H9 (cell line): Measurements from ENCODE around the gene MRPL20. TPM values are rescaled to one million over a fixed set of nuclear protein-coding genes. Genes with fewer than 3 reads are reported as not detected.
A peak's percentile ranks its signal among the peaks of the same experiment; 100 is the strongest.

ENCODE experiments used
- DNase-seq: peaks from one replicate; pipeline ENCODE4 v3.0.0-alpha.2; 2017
- H2AFZ ChIP-seq: one replicate; pipeline ENCODE4 v1.6.1; 2013; ENCODE audit warnings: mild to moderate bottlenecking, low read length, control low read depth, moderate library complexity
- H2AK5ac ChIP-seq: 2 replicates; pipeline ENCODE4 v1.6.1; 2013; ENCODE audit warnings: low read length, control low read depth, mixed read lengths; ENCODE audit not compliant: insufficient read length
- H2BK120ac ChIP-seq: one replicate; pipeline ENCODE4 v1.6.1; 2013; ENCODE audit warnings: low read depth, mild to moderate bottlenecking, low read length, control low read depth, inconsistent platforms; ENCODE audit not compliant: poor library complexity, severe bottlenecking
- H2BK12ac ChIP-seq: 2 replicates; pipeline ENCODE4 v1.6.1; 2013; ENCODE audit warnings: low read length, control low read depth, mixed read lengths, low read depth; ENCODE audit not compliant: insufficient read length
- H2BK15ac ChIP-seq: 2 replicates; pipeline ENCODE4 v1.6.1; 2013; ENCODE audit warnings: low read depth, low read length, control low read depth
- H2BK20ac ChIP-seq: one replicate; pipeline ENCODE4 v1.6.1; 2013; ENCODE audit warnings: low read depth, mild to moderate bottlenecking, low read length, control low read depth, inconsistent platforms; ENCODE audit not compliant: poor library complexity, severe bottlenecking
- H2BK5ac ChIP-seq: 2 replicates; pipeline ENCODE4 v1.6.1; 2013; ENCODE audit warnings: low read length, control low read depth, mixed read lengths; ENCODE audit not compliant: insufficient read length
- H3K14ac ChIP-seq: 2 replicates; pipeline ENCODE4 v1.6.1; 2013; ENCODE audit warnings: low read length, control low read depth; ENCODE audit not compliant: insufficient read depth
- H3K18ac ChIP-seq: 2 replicates; pipeline ENCODE4 v1.6.1; 2013; ENCODE audit warnings: low read depth, mild to moderate bottlenecking, mixed read lengths, low read length, control low read depth; ENCODE audit not compliant: insufficient read length
- H3K23ac ChIP-seq: 2 replicates; pipeline ENCODE4 v1.6.1; 2013; ENCODE audit warnings: low read length, control low read depth, mixed read lengths, low read depth; ENCODE audit not compliant: insufficient read length
- H3K23me2 ChIP-seq: 2 replicates; pipeline ENCODE4 v1.6.1; 2013; ENCODE audit warnings: low read depth, mild to moderate bottlenecking, mixed read lengths, low read length, control low read depth; ENCODE audit not compliant: insufficient read length, poor library complexity, severe bottlenecking
- H3K27ac ChIP-seq: 2 replicates; pipeline ENCODE4 v1.5.1; 2013; ENCODE audit warnings: low read length, control low read depth, mixed read lengths, low read depth; ENCODE audit not compliant: insufficient read length
- H3K27me3 ChIP-seq: 2 replicates; pipeline ENCODE4 v1.6.1; 2013; ENCODE audit warnings: low read length, control low read depth, inconsistent platforms; ENCODE audit not compliant: insufficient read depth
- H3K4ac ChIP-seq: 2 replicates; pipeline ENCODE4 v1.6.1; 2013; ENCODE audit warnings: low read depth, mild to moderate bottlenecking, control low read depth, inconsistent platforms, low read length, moderate library complexity
- H3K4me1 ChIP-seq: 2 replicates; pipeline ENCODE4 v1.6.1; 2013; ENCODE audit warnings: low read length, control low read depth, inconsistent platforms; ENCODE audit not compliant: insufficient read depth
- H3K4me2 ChIP-seq: 2 replicates; pipeline ENCODE4 v1.6.1; 2013; ENCODE audit warnings: low read length, control low read depth, mixed read lengths; ENCODE audit not compliant: insufficient read length, insufficient read depth
- H3K56ac ChIP-seq: 2 replicates; pipeline ENCODE4 v1.6.1; 2013; ENCODE audit warnings: low read depth, mild to moderate bottlenecking, mixed read lengths, low read length, control low read depth; ENCODE audit not compliant: insufficient read length
- H3K79me1 ChIP-seq: 2 replicates; pipeline ENCODE4 v1.6.1; 2013; ENCODE audit warnings: low read depth, mild to moderate bottlenecking, moderate library complexity, low read length, control low read depth, inconsistent platforms; ENCODE audit not compliant: insufficient read depth, poor library complexity, severe bottlenecking
- H3K79me2 ChIP-seq: 2 replicates; pipeline ENCODE4 v1.6.1; 2013; ENCODE audit warnings: low read length, control low read depth, inconsistent platforms; ENCODE audit not compliant: insufficient read depth
- H3K9ac ChIP-seq: 2 replicates; pipeline ENCODE4 v1.6.1; 2013; ENCODE audit warnings: low read length, control low read depth, mixed read lengths; ENCODE audit not compliant: insufficient read length; ENCODE audit errors: extremely low read depth
- H3K9me3 ChIP-seq: one replicate; pipeline ENCODE4 v1.6.1; 2013; ENCODE audit warnings: low read depth, low read length, inconsistent platforms; ENCODE audit not compliant: control insufficient read depth
- H3T11ph ChIP-seq: one replicate; pipeline ENCODE4 v1.6.1; 2013; ENCODE audit warnings: mild to moderate bottlenecking, low read length, control low read depth, inconsistent platforms
- H4K20me1 ChIP-seq: one replicate; pipeline ENCODE4 v1.6.1; 2013; ENCODE audit not compliant: control insufficient read depth, insufficient read length, insufficient read depth
- H4K5ac ChIP-seq: 2 replicates; pipeline ENCODE4 v1.6.1; 2013; ENCODE audit warnings: low read depth, mild to moderate bottlenecking, mixed read lengths, low read length, control low read depth; ENCODE audit not compliant: insufficient read length
- H4K8ac ChIP-seq: replicated peaks from 2 replicates; pipeline ENCODE4 v1.6.1; 2013; ENCODE audit warnings: low read length, control low read depth, mixed read lengths, low read depth; ENCODE audit not compliant: insufficient read length
- H4K91ac ChIP-seq: 2 replicates; pipeline ENCODE4 v1.6.1; 2013; ENCODE audit warnings: low read depth, mild to moderate bottlenecking, moderate library complexity, mixed read lengths, low read length, control low read depth; ENCODE audit not compliant: insufficient read length
- H3K27ac Mint-ChIP-seq, 3 experiments: 2 replicates in 2 of 3; 3 replicates in 1 of 3; pipeline ENCODE4 v1.8.0; 2020 to 2021; ENCODE audit warnings: mixed read lengths in 3 of 3, mild to moderate bottlenecking in 1 of 3, moderate library complexity in 1 of 3
- H3K27me3 Mint-ChIP-seq: 2 replicates; pipeline ENCODE4 v1.8.0; 2021; ENCODE audit warnings: low read depth, mild to moderate bottlenecking, moderate library complexity, mixed read lengths
- H3K36me3 Mint-ChIP-seq, 3 experiments: 2 replicates in 2 of 3; 3 replicates in 1 of 3; pipeline ENCODE4 v1.8.0; 2020 to 2021; ENCODE audit warnings: low read depth in 3 of 3, mixed read lengths in 3 of 3; ENCODE audit not compliant: insufficient read depth in 1 of 3
- H3K4me1 Mint-ChIP-seq, 2 experiments: 2 replicates each; pipeline ENCODE4 v1.8.0; 2020; ENCODE audit warnings: mixed read lengths in 2 of 2
- H3K4me3 Mint-ChIP-seq, 2 experiments: 2 replicates in 1 of 2; 3 replicates in 1 of 2; pipeline ENCODE4 v1.8.0; 2020 to 2021; ENCODE audit warnings: mild to moderate bottlenecking in 2 of 2, mixed read lengths in 2 of 2, moderate library complexity in 1 of 2
- H3K9me3 Mint-ChIP-seq, 2 experiments: 2 replicates in 1 of 2; 3 replicates in 1 of 2; pipeline ENCODE4 v1.8.0; 2020; ENCODE audit warnings: mild to moderate bottlenecking in 2 of 2, mixed read lengths in 2 of 2, moderate library complexity in 1 of 2
- WGBS: extraction: QIAGEN DNeasy Blood & Tissue Kit; methylation state at CpG from one replicate; pipeline ENCODE4 v1.1.7; 2013; ENCODE audit warnings: missing lambda C conversion rate, low lambda C conversion rate, mixed read lengths; ENCODE audit not compliant: insufficient read length; ENCODE audit errors: extremely low coverage; 5-methylcytosine and 5-hydroxymethylcytosine counted together
- total RNA-seq: library from RNA; stranded (reverse); gene quantifications from 2 replicates; pipeline ENCODE4 v1.2.1, GENCODE V29; 2021
- TF ChIP-seq, protein P1 (sequence below): fragments of 200-600 bp; sonication (generic); conservative IDR thresholded peaks from 3 replicates; pipeline ENCODE4 v1.8.0; 2021; ENCODE audit warnings: antibody characterized with exemption, mild to moderate bottlenecking

The MRPL20 gene
- total RNA-seq, 1 experiment from 2014 or later, result 162 TPM

DNA sequence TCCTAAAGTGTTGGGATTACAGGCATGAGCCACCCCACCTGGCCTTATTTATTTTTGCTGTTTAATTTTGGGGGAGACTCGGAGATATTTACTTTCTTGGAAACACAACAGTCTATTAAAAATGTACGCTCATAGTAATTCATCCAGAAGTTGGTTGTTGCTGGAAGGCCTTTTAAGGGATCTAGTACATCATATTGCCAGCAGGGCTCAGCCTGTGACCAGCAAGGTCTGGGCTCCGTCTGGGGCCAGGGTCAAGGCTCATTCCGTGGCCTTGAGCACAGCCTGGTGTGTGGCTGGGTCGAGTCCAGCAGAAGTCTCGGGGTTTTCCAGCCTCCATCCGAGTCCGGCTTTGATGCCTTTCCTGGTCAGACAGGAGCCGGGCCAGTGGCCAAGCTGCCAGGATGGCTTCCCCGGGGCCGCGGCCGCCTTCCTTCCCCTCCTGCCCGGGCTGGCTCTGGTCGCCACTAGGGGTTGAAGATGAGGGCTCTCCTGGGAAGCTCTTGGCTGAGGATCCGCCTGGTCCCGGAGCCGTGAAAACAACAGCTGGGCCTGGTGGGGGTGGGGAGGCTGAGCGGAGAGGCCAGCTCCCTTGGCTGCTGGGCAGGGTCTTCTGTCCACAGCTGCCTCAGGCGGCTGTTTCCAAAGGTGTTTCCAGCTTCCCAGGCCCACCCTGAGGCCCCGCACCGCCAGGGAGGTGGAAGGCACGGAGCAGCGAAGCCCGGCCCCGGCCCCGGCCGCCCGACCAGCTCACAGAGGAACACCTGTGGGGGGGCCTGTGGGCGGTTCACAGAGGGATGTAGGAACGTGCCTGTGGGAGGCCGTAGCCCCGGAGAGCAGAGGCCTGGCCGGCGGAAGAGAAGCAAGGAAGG lies 23.3 kb upstream of the MRPL20 start:
- Mint-ChIP-seq H3K27ac (no peak overlapping the region; a peak in 1 of 7 replicates), H3K9me3 (peaks cover 3 to 4% of the 10 kb centered on the region in 2 experiments; a peak in 4 of 5 replicates), H3K4me1 (peaks cover 35 to 52% of the 10 kb centered on the region in 2 experiments), H3K27me3 (no peaks in the 10 kb centered on the region), H3K36me3 (peaks cover 3 to 5% (median 4%) of the 10 kb centered on the region in 3 experiments; a peak in 5 of 7 replicates), H3K4me3 (peak overlapping the region in 1 of 2 experiments; percentile 61; a peak in 2 of 5 replicates)
- peaks cover 5% of the 10 kb centered on the region for H3K23me2 ChIP-seq
- H3K23ac ChIP-seq, result no peak overlapping the region
- H2BK12ac ChIP-seq, result no peak overlapping the region
- no peak overlapping the region for H4K8ac ChIP-seq
- H3K9ac ChIP-seq, result peak overlapping the region; percentile 5
- no peak overlapping the region for H2BK120ac ChIP-seq
- no peak overlapping the region for H3K56ac ChIP-seq
- WGBS, result no CpG with 5 or more reads among the region's 35 CpGs
- no peak overlapping the region for H4K91ac ChIP-seq
- no peaks in the 10 kb centered on the region for H3K27me3 ChIP-seq
- H3K4me2 ChIP-seq, result no peak overlapping the region
- no peaks in the 10 kb centered on the region for H3K79me2 ChIP-seq
- H3K18ac ChIP-seq, result peak overlapping the region; percentile 43
- no peak overlapping the region for H2AFZ ChIP-seq
- no peak overlapping the region for H3K4ac ChIP-seq
- peak overlapping the region; percentile 59 for H3K14ac ChIP-seq
- H2AK5ac ChIP-seq, result no peak overlapping the region
- DNase-seq, result peak; percentile 73
- peaks cover 2% of the 10 kb centered on the region; the same call in 1 of the 2 replicates for H3K4me1 ChIP-seq
- no peaks in the 10 kb centered on the region for H3K9me3 ChIP-seq
- H3K27ac ChIP-seq, result no peak overlapping the region
- no peaks in the 10 kb centered on the region for H4K20me1 ChIP-seq
- H3T11ph ChIP-seq, result no peak overlapping the region
- H2BK20ac ChIP-seq, result no peak overlapping the region
- no peaks in the 10 kb centered on the region for H3K79me1 ChIP-seq
- no peak overlapping the region for H2BK15ac ChIP-seq
- no peak overlapping the region for H2BK5ac ChIP-seq
- no peak overlapping the region for H4K5ac ChIP-seq
- TF ChIP-seq, protein P1, sequence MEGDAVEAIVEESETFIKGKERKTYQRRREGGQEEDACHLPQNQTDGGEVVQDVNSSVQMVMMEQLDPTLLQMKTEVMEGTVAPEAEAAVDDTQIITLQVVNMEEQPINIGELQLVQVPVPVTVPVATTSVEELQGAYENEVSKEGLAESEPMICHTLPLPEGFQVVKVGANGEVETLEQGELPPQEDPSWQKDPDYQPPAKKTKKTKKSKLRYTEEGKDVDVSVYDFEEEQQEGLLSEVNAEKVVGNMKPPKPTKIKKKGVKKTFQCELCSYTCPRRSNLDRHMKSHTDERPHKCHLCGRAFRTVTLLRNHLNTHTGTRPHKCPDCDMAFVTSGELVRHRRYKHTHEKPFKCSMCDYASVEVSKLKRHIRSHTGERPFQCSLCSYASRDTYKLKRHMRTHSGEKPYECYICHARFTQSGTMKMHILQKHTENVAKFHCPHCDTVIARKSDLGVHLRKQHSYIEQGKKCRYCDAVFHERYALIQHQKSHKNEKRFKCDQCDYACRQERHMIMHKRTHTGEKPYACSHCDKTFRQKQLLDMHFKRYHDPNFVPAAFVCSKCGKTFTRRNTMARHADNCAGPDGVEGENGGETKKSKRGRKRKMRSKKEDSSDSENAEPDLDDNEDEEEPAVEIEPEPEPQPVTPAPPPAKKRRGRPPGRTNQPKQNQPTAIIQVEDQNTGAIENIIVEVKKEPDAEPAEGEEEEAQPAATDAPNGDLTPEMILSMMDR, result peak; percentile 45; the same call in 2 of the 3 replicates
